Activated CD4-positive, alpha-beta T cell treated with anti-CD3 and anti-CD28 coated beads, Interleukin-2, amount 50 U/mL, for 24 hours (primary cell): ENCODE results near the gene EVI2A.
"Not testable (repeated sequence)": the region's sequence is repeated elsewhere in the genome, so short reads cannot be mapped to it uniquely, and the experiment has no call there.

Experiments used
- DNase-seq, 2 donors: peaks; one replicate each; pipeline ENCODE4 v3.0.0-alpha.2; 2020; ENCODE audit warnings: low read depth in 1 of 2, low spot score in 1 of 2

EVI2A gene, protein sequence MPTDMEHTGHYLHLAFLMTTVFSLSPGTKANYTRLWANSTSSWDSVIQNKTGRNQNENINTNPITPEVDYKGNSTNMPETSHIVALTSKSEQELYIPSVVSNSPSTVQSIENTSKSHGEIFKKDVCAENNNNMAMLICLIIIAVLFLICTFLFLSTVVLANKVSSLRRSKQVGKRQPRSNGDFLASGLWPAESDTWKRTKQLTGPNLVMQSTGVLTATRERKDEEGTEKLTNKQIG

DNA sequence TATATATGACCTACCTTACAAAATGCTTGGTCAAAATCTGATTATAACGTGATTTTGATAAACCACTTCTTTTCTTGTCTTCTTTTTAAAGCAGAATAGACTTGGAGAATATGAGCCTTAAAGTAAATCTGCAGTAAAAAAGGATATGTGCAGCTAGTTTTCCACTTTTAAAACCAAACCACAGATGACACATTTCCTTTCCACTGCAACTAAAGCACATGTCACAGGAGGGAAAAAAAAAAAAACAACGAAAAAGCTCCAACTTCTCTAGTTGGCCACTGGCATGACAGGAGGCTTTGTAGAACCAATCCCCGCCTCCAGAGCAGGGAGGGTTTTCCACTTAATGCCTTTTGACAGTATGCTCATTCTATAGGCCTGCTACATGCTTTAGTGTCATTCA is at the start of gene EVI2A:
Gene EVI2A (minus strand): TSS at position 142 of the 400 bp plus-strand sequence. CDS start 2,609 bp downstream, outside the sequence.
- DNase-seq: peak; percentile 29 to 82

DNA sequence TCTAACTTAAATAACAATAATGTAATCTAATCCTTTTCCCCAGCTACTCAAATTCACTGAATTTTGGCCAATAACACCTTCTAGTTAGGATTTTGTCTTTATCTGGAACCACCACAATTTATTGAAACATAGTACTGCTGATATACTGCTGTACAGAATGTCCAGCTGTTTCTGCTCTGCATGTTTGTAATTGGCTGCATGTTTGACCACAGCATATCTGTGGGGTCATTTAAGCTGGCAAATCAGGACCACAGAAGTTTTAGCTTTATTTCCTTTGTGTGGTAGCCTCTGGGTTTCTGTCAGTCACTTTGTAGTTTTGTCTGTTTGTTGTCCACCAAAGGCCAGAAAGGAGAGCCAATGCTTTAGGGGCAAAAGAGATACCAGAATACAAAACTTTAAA is 47.8 kb upstream of the EVI2A start:
- DNase-seq: no peak

DNA sequence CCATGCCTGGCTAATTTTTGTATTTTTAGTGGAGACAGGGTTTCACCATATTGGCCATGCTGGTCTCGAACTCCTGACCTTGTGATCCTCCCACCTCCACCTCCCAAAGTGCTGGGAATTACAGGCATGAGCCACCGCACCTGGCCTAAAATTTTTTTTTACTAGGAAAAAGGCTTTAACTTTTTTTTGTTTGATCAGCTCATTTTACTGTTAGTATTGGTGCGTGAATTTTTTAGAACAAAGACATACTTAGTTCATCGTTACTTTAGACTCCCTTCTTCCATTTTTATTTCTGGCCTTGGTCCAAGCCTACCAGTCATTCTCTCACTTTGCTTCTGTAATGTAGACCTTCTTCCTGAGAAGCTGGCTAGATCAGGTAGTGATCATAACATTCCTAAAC is 44.7 kb upstream of the EVI2A start:
- DNase-seq: no peak

DNA sequence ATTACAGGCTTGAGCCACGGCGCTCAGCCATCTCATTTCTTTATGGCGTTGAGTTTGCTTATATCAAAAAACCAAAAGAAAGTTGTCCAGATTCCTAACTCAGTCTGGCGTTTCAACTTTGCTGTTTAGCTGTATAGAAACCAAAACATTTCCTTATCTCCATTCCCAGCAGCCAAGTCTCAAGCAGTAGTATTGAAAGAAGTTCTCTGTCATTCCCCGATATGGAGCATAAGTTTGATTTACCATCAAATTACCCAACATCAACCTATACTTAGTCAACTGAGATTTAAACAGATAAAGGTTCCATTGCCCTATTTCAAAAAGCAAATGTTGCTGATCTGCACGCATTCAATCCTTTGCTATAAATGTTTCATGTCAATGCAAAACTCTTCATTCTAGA is 42.6 kb upstream of the EVI2A start:
- no peak for DNase-seq

DNA sequence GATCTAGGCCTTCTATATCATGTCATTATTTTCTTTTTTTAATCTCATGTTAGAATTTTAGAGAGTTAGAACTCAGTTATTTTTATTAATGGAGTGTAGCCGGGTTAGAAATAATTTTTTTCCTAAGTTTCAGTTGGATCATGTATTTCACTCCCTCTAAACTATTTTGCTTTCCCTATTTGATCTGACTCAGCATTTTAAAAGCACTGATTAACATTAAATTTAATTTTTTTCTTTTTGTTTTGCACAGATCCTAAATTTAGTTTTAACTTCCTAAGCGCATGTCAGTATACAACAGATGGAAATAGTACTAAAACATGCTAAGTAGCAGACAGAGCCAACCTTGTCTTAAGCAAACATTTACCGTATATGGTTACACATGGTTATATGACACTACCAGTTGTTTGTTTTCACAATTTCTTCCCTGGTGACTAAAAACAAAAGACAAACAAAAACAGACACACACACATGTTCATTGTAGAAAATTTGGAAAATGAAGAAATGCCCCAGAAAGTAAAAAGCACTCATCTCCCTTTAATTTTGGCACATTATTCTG is 36.5 kb upstream of the EVI2A start:
- DNase-seq: no peak

DNA sequence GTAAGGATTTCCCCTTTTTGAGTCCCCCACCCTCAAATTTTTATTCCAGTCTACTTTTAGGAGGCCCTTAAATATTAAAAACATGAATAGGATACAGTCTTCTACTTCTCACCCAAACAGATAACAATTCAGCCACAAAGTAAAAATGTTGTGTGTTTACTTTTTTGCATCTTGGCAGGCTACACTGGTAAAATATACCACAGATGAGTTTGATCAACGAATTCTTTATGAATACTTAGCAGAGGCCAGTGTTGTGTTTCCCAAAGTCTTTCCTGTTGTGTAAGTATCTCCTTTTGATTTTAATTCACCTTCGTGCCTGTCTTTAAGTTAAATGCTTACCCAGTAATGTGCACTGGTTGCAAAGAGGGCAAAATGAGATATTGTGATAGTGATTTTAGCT is 35.7 kb upstream of the EVI2A start:
- no peak for DNase-seq

DNA sequence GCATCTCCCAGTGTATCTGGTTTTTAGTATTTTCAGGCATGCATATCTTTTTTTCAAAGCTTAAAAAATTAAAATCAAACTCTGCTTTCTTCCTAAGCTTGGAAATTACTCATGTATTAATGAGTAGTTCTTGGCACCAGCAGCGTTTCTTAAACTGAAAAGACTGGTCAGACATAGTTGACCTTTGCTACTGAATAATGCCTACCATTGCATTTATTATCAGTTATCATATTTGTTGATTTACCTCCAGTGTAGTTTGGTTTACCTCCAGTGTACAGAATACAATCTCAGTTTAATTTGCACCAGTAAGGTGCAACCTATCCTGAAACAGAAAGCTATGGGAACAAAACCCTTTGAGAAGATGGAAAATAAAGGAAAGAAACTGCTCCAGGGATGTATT is 34.5 kb upstream of the EVI2A start:
- no peak for DNase-seq

DNA sequence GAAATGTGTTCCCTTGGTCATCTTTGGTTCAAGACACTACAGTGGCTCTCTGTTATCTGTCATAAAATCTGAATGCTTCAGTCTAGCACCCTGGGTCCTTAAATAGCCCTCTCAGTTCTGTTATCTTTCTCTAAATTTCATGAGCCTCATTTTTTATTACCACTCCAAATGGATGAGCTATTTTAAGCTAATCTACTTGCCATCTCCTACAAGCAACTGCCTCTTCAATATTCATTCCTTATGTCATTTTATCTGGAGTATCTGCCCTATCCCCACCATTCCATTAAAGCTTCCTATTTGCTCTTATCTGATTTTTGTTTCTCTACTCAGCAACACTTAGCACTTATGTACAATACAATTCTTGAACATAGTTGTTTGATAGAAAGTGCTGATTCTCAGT is 28.0 kb upstream of the EVI2A start:
- DNase-seq: no peak

DNA sequence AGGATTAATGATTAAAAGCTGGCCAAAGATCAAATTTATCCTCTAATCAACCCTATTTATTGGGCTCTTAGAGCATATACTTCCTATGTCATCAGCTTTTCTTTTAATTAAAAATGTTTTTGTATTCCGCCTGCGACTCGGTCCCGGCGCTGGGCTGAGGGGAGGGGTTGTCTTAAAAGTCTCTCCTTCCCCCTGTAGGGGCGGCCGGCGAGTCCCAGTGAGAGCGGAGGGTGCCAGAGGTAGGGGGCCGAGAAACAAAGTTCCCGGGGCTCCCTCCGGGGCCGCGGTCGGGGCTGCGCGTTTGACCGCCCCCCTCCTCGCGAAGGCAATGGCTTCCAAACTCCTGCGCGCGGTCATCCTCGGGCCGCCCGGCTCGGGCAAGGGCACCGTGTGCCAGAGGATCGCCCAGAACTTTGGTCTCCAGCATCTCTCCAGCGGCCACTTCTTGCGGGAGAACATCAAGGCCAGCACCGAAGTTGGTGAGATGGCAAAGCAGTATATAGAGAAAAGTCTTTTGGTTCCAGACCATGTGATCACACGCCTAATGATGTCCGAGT is 23.8 kb upstream of the EVI2A start:
- not testable (repeated sequence) for DNase-seq

DNA sequence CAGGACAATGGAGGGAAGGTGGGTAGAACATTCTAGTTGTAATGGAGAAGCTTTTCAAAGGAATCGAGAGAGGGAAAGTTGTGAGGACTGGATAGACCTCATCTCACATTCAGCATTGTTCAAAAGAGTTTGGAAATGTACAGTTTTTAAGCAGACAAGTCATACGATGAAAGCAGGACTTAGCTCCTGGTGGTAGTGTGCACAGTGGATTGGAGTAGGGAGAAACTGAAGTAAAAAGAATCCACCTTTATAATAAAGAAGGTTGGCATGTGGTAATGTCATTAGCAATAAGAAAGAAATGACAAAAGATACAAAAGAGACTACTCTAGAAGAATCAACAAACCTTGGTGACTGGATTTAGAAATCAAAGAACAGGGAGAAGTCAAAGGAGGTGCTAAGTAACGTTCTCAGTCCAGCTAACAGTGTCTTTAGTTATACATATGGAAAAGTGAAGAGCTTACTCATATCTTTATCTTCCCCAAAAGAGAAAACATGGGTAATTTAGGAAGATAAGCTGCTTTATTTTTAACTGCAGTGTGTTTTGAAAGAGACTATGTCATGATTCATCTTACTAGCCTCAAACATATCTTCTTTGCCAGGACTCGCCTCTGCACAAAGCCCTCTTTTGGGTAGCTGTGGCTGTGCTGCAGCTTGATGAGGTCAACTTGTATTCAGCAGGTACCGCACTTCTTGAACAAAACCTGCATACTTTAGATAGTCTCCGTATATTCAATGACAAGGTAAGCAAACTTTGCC is 18.7 kb upstream of the EVI2A start:
- no peak for DNase-seq

DNA sequence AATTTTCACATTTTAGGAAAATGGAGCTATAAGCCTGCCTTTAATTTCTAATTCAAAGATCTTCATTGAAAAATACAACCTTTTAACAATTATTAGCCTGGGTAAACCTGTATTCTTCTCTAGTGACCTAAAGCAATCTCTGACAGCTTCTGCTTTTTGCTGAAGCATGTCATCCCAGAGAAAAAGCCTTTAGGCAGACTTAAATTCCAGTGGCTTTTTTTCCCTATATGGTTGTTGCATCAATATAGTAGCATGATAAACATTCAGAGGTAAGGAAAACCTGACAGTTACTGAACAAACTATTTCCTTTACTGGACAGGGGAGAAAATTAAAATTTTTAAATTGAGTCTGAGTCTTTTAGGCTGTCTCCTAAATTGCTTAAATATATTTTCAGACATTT is 7.8 kb upstream of the EVI2A start:
- DNase-seq: no peak

DNA sequence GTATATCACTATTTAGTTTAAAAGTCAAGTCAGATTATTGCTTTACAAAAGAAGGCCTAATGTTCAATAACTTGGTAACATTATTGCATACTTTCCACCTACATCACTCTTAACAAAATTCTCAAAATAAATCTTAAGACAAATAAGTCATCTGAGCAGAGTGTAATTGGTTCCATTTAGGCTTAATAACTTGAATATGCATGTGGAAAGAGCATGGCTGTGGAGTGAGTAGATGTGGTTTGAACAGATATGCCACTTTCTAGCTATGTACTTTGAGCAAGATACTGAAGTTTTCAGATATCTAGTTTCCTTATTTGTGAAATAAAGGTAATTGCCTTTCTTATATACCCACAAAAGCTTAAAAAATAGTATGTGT is 6.7 kb upstream of the EVI2A start:
- DNase-seq: no peak

DNA sequence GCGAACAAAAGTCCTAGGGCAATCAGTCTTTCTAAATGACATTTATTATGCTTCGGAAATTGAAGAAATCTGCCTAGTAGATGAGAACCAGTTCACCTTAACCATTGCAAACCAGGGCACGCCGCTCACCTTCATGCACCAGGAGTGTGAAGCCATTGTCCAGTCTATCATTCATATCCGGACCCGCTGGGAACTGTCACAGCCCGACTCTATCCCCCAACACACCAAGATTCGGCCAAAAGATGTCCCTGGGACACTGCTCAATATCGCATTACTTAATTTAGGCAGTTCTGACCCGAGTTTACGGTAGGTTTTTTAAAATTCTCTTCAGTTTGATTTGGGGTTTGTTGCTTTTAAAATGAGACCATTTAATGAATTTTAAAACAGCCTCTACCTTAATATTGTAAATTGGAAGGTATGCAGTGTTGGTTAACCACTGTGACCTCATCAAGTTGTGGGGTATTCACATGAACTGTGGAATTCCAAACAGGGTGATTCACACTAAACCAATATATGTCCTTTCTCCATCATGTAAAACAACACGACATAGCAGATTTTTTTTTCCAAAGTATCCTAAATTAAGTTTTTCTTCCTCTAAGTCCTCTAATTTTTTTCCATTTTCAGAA is 6.2 kb upstream of the EVI2A start:
- DNase-seq: no peak

DNA sequence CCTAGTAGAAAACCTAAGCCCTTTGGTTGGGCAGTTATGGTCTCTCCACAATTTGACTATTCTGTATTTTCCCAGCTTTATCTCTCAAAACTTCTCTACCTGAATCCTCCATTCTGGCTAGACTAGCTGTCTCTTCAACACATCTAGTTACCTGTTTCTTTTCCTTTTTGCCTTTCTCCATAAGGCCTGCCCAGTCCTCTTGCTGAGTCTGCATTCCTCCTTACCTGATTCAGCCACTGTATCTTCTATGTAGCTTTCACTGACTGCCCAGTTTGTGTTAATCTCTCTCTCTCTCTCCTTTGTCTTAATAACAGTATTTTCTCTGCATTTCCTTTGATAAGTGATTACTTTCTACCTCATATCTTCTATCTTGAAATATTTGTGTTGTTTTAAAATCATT is 2.1 kb upstream of the EVI2A start:
- no peak for DNase-seq

DNA sequence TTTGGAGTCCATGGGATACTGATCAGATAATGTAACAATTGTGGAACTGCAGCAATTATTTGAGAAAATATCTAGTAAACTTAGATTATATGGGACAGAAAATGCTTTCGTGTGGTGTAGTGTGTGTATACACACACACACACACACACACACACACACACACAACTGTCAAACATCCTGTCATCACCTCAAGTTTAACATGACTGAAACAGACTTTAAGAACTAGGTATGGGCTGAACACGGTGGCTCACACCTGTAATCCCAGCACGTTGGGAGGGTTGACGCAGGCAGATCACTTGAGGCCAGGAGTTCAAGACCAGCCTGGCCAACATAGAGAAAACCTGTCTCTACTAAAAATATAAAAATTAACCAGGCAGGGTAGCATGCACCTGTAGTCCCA is 544 bp upstream of the EVI2A start:
- no peak for DNase-seq

DNA sequence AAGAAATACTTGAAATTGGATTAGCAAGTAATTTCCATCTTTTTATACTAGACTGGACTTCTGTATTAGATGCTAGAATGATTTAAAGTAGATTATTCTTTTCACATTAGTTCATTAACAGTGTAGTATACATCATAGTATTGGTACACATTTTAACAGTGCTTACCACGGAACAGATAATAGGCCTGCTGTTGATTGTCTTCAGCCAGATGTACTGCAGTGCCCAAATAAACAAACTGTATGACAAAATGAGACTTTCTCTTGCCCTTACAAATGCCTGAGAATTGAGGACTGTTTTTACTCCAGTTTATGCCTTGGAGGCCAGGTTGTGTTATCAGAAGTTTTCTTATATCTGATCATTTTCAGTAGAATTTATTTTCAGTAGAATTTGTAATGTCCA is 631 bp downstream of the EVI2A start:
- DNase-seq: no peak

DNA sequence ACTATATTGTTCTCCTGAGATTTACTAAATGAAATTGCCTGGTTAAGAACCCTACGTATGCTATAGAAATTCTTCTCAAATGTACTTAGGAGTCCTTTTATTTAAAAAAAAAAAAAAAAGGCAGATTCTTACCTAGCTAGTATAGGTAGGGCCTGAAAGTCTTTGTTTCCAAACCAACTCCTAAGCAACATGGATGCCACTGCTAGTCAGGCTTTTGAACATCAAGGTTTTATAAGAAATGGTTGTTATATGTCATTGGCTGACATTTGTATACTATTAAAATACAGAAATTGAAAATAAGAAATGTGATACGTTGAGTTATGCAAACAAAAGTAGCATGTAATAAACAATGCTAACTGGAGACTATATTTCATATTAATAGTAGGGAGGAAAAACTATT is 1.2 kb downstream of the EVI2A start:
- DNase-seq: no peak

DNA sequence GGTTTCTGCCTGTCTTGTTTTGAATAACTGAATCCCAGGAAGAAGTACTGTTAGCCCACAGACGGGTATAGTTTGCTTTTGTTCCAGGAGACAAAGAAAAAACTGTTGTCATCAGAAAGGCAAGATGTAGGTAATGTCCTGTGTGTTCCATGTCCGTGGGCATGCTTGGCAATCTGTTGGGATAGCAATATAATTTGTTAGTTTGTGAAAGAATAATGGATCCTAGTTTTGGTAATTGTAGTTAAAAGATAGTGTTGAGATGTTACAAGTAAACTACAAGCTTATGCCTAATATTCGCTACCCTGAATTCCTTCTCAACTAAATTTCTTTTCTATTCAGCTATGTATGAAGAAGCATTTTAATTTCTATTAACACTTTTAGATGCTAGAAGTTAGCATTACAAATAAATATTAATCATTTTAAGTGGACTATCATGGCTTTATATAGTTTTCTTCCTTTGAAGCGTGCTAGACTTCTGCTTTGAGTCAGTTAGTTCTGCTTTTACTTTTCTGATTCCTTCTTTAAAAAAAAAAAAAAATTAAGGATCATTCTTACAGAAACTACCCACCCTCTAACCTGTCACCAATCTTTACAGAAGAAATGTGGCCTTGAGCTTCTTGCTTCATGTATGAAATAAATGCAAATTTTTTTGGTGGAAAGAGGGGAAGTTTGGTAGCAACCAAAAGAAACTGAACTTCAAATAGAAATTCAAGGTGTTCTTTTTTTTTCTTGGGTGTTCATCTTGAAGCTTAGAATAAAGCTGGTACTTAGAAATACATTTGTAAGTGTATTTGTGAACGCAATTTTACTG is 2.4 kb downstream of the EVI2A start:
- DNase-seq: no peak

DNA sequence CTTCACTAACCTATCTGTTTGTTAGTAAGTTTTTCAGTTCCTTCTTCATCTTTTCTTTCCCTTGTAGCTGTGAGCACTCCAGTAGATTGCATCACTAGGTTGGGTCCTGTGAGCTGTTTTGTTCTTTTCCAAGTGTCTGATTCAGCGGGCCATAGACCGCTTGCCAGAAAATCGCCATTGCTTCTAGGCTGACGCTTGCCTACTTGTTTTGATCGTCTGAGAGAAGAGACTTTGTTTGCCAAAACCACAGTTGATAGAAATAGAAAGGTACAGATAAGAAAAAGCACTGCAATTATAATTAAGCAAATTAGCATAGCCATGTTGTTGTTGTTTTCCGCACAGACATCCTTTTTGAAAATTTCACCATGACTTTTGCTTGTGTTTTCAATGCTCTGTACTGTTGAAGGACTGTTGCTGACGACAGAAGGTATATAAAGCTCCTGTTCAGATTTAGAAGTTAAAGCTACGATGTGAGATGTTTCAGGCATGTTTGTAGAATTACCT is 3.1 kb downstream of the EVI2A start:
- peak in 1 of 2 donors; percentile 50 for DNase-seq

DNA sequence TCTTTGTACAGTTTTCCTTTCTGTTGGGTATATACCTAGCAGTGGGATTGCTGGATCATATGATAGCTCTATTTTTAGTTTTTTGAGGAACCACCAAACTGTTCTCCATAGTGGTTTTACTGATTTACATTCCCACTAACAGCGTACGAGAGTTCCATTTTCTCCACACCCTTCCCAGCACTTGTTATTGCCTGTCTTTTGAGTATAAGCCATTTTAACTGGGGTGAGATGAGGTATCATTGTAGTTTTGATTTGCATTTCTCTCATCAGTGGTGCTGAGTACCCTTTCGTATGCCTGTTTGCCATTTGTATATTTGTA is 6.7 kb downstream of the EVI2A start:
- DNase-seq: no peak
